Nephron progenitor cell (in vitro differentiated cells): ENCODE measurements around the gene DNAH14.
"Not testable (repeated sequence)": the region's sequence is repeated elsewhere in the genome, so short reads cannot be mapped to it uniquely, and the experiment has no call there.

Source experiments
- DNase-seq: peaks from one replicate; pipeline ENCODE4 v3.0.0; 2021
- H3K27ac Mint-ChIP-seq: 2 replicates; pipeline ENCODE4 v1.8.0; 2021; ENCODE audit warnings: mild to moderate bottlenecking, moderate library complexity, mixed read lengths
- H3K27me3 Mint-ChIP-seq: 2 replicates; pipeline ENCODE4 v1.8.0; 2021; ENCODE audit warnings: mild to moderate bottlenecking, low read depth, mixed read lengths; ENCODE audit not compliant: poor library complexity
- H3K36me3 Mint-ChIP-seq: 2 replicates; pipeline ENCODE4 v1.8.0; 2021; ENCODE audit warnings: low read depth, mixed read lengths
- H3K4me1 Mint-ChIP-seq: 2 replicates; pipeline ENCODE4 v1.8.0; 2021; ENCODE audit warnings: mixed read lengths
- H3K4me3 Mint-ChIP-seq: 2 replicates; pipeline ENCODE4 v1.8.0; 2021; ENCODE audit warnings: mild to moderate bottlenecking, moderate library complexity, mixed read lengths
- H3K9me3 Mint-ChIP-seq: 2 replicates; pipeline ENCODE4 v1.8.0; 2021; ENCODE audit warnings: mild to moderate bottlenecking, moderate library complexity, mixed read lengths
- CTCF ChIP-seq: fragments of 200-600 bp; sonication (generic); IDR thresholded peaks from 2 replicates; pipeline ENCODE4 v1.5.0; 2021; ENCODE audit warnings: antibody characterized with exemption

The DNAH14 gene

DNA sequence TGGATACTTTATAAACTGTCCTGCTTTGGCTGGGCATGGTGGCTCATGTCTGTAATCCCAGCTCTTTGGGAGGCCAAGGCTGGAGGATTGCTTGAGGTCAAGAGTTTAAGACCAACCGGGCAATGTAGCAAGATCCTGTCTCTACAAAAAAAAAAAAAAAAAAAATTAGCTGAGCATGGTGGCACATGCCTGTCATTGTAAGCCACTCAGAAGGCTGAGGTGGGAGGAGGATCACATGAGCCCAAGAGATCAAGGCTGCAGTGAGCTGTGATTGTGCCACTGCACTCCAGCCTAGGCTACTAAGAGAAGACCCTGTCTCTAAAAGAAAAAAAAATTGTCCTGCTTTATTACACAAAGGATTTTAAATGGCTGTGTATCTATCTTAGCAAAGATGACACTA is 403.2 kb downstream of the DNAH14 start:
- no peaks in the 10 kb centered on the region for H3K4me1 Mint-ChIP-seq
- DNase-seq, result no peak
- H3K4me3 Mint-ChIP-seq, result no peak overlapping the region
- no peaks in the 10 kb centered on the region for H3K27me3 Mint-ChIP-seq
- no peak for TF ChIP-seq CTCF
- no peaks in the 10 kb centered on the region for H3K9me3 Mint-ChIP-seq
- H3K27ac Mint-ChIP-seq, result no peak overlapping the region
- peaks cover 4% of the 10 kb centered on the region for H3K36me3 Mint-ChIP-seq

DNA sequence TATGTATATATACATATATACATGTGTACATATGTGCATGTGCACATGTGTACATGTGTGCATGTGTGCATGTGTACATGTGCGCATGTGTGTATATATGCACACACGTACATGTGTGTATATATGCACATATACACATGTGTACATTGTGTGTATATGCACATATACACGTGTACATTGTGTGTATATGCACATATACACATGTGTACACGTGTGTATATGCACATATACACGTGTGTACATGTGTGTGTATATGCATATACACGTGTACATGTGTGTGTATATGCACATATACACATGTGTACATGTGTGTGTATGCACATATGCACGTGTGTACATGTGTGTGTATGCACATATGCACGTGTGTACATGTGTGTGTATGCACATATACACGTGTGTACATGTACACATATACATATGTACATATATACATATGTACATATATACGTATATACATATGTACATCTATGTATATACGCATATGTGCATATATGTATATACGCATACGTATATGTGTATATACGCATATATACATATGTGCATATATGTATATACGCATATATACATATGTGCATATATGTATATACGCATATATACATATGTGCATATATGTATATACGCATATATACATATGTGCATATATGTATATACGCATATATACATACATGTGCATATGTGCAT is 405.8 kb downstream of the DNAH14 start:
- DNase-seq, H3K36me3 Mint-ChIP-seq, H3K27me3 Mint-ChIP-seq, H3K27ac Mint-ChIP-seq, H3K9me3 Mint-ChIP-seq, H3K4me1 Mint-ChIP-seq, H3K4me3 Mint-ChIP-seq: not testable (repeated sequence)

DNA sequence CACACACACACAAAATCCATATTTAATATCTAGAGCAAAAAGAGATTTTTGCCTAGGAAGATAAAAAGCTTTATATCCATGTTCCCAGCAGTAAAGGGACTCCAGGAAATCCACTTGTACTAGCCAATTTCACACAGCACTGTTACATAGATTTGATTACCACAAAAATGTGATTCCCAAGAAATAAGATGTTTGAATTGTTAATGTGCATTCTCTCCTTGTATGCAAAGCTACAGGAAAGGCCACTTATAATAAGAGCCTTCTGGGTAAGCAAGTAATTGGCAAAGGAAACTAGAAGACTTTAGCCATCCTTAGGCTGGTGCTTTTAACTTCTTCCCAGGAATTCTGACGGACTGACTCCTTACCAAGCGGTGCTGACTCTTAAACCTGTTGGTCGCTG is 409.1 kb downstream of the DNAH14 start:
- no peak for TF ChIP-seq CTCF
- Mint-ChIP-seq H3K27me3 (peaks cover 3% of the 10 kb centered on the region), H3K36me3 (no peaks in the 10 kb centered on the region)

DNA sequence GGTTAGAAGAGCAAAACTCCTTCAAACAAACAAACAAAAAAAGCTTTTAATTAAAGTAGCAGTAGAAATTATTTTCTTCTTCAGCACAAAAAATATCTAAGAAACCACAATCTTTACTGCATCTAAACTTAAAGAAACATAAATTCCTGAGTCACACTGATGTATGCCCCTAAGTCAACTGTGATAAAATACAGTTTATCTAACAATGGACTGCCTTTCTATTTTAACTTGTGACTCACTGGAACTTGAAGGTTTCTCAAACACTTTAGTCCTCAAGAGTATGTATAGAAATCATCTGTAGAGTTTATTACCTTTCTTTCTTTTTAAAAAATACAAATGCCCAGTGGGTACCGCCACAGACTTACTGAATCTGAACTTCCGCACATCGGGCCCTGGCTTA is 412.2 kb downstream of the DNAH14 start:
- Mint-ChIP-seq H3K9me3 (no peaks in the 10 kb centered on the region), H3K36me3 (no peaks in the 10 kb centered on the region), H3K4me3 (no peak overlapping the region), H3K4me1 (no peaks in the 10 kb centered on the region), H3K27ac (no peak overlapping the region), H3K27me3 (peaks cover 3% of the 10 kb centered on the region)
- no peak for TF ChIP-seq CTCF
- DNase-seq, result no peak

More for the DNA sequence above, 409.1 kb downstream of the DNAH14 start:
- H3K4me1 Mint-ChIP-seq, result no peaks in the 10 kb centered on the region
- H3K4me3 Mint-ChIP-seq, result no peak overlapping the region
- no peaks in the 10 kb centered on the region for H3K9me3 Mint-ChIP-seq
- no peak overlapping the region for H3K27ac Mint-ChIP-seq
- no peak for DNase-seq

- Mint-ChIP-seq H3K27ac (no peak overlapping the region), H3K36me3 (peaks cover 5% of the 10 kb centered on the region), H3K27me3 (peaks cover 3% of the 10 kb centered on the region), H3K4me3 (no peak overlapping the region), H3K4me1 (no peaks in the 10 kb centered on the region), H3K9me3 (peaks cover 8% of the 10 kb centered on the region)
- DNase-seq, result no peak
- no peak for TF ChIP-seq CTCF
Observed at GRCh38 chr1:225342695-225343094, 413.2 kb downstream of the DNAH14 start.

DNA sequence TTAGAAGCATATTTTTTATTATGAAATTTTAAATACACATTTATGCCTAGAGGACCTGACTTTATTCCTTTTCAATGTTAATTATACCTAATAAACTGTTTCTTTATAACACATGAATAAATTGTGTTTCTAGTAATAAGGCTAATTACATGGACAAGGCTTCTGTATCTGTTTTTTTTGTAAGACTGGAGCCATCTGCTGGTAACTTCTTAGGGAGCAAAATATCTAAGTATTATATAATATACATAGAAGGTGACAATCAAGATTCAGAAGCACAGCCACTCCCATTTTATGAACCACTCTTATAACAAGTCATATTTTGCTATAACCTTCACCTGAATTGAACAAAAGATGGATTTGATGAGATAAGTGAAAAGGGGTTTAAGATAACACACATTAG is 414.1 kb downstream of the DNAH14 start:
- Mint-ChIP-seq H3K4me1 (no peaks in the 10 kb centered on the region), H3K27me3 (peaks cover 3% of the 10 kb centered on the region), H3K9me3 (peaks cover 17% of the 10 kb centered on the region), H3K4me3 (no peak overlapping the region), H3K27ac (no peak overlapping the region), H3K36me3 (peaks cover 14% of the 10 kb centered on the region)
- no peak for TF ChIP-seq CTCF
- DNase-seq, result no peak
